ENCODE data around the gene ARSG. TPM values are rescaled to one million over a fixed set of nuclear protein-coding genes. Genes with fewer than 3 reads are reported as not detected.
"Not testable (repeated sequence)": the region's sequence is repeated elsewhere in the genome, so short reads cannot be mapped to it uniquely, and the experiment has no call there.

ARSG gene
- total RNA-seq, result 19.4 TPM

DNA sequence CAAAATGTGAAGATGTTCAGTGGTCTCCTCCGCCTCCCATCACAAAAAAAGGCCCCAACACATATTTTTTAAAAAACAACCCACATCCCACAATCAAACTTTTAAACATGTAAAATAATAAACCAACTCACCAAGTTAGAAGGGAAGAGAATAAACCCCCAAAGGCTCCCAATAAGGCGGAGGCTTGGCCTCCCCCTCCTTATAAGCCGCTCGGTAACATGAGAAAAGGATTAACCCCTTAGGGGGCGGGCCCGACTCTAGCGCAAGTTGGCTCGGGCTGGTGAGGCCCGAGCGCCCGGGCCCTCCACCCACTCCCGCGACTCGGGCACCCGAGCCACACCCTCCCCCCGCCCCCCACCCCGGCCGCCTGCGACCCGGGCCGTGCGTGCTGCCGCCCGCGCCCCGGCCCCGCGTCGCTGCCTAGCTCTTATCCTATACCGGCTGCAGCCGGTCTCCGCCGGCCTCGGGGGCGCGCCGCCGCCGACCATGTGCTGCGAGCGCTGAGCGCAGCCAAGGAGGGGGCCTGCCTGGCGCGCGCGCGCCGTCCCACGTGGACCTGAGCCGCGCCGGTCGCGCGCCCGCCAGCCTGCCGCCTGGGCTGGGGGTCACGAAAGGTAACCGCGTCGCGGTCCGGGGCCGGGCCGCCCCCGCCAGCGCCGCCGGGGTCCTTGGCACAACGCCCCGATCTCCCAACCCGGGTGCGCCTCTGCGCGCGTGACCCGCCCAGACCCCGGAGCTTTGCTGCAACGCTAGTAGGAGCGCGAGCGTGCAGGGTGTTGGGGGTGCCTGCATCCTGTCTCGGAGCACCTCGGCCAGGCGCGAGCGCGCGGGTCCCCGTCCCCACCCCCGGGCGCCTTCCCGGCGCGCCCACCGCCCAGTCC is at the start of gene ARSG, which contains the start of gene SLC16A6:
Gene ARSG (plus strand): TSS at position 541 of the 881 bp plus-strand sequence. CDS start 15,999 bp downstream, outside the sequence.
Gene SLC16A6 (minus strand): TSS at position 173 of the 881 bp plus-strand sequence. CDS start 12,807 bp downstream, outside the sequence.
- DNase-seq (ENCODE audit: low spot score), result peak; percentile 82

GRCh38 chr17:68246271-68247028 is 44.8 kb upstream of the ARSG start:
- DNase-seq (ENCODE audit: low spot score), result no peak

DNA sequence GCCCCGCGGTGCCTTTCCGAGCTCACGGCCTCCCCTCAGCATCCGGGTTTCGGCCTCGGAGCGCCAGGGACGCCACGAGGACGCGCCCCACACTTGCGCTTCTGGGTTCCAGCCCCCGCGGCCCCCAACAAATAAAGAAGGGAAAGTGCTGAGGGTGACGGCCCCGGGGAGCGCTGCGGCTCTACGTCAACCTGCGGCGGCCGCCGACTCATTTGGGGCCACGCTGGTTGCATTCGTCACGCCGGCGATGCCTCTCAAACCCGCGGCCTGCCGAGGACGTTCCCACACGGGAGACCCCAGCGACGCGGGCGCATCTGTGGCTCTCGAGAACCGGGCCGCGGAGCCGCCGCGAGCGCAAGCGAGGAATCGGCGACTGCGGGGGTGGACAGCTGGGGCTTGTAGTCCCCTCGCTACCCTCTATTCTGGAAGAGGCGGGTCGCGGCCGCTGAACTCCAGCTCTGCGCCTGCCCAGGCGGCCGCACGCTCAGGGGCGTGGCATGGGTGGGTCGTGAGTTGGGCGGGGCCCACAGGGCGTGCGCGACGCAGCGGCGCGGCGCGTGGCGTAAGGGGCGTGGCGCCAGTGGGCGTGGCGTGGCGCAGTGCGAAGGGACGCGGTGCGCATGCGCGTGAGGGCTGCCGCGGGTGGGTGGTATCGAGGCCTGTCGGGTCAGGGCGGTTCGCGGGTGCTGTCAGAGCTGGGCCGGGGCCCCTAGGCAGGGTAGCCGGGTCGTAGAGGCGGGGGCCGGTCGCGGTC is 43.7 kb upstream of the ARSG start, which contains the start of gene AMZ2:
Gene AMZ2 (plus strand): TSS at position 599 of the 754 bp plus-strand sequence. CDS start 2,145 bp downstream, outside the sequence.
- DNase-seq (ENCODE audit: low spot score), result peak; percentile 96

DNA sequence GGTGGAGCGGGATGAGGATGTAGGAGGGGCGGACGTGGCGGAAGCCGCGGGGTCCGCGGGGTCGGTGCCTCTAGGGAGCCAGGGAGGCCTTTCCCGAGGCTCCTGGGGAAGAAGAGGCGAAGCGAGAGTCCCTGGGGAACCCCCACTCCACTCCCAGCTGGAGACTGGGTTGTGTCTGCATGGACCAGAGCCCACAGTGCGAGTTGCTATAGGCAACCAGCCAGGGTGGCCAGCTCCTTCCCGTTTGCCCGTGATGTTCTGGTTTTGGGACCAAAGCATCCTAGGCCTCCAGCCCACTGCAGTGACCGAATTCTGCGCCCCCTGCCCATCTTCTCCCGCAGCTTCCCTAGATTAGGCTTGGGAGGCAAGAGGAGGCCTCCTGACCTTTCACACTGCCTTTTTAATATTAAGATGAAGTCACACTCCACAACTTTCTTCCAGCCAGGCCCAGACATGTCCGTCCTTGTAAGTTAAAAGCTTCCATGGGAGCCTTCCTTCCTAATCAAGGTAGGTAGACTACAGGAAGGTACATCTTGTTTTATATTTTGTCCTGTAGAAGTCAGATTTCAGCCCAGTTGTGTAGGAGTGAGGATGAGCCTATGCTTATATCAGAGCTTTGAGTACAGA is 43.0 kb upstream of the ARSG start:
- no peak for DNase-seq (ENCODE audit: low spot score)

- DNase-seq (ENCODE audit: low spot score), result no peak
Observed at GRCh38 chr17:68248891-68249290, 42.4 kb upstream of the ARSG start.

GRCh38 chr17:68249354-68249765 is 41.9 kb upstream of the ARSG start:
- no peak for DNase-seq (ENCODE audit: low spot score)

GRCh38 chr17:68253426-68253825 is 37.9 kb upstream of the ARSG start:
- not testable (repeated sequence) for DNase-seq (ENCODE audit: low spot score)

DNA sequence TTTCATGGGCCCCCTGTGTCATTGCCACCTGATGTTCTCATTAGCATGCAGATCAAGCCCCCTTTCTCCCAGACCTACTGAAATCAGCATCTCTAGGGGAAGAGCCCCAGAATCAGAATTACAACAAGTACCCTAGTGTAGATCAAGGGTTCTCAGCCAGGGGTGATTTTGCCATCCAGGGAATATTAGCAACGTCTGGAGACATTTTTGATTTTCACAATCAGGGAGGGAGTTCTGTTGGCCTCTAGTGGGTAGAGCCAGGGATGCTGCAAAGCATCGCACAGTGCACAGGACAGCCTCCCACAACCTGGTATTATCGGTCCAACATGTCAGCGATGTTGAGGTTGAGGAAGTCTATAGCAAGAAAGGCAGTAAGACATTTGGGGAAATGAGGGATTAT is 36.1 kb upstream of the ARSG start:
- DNase-seq (ENCODE audit: low spot score), result no peak

DNA sequence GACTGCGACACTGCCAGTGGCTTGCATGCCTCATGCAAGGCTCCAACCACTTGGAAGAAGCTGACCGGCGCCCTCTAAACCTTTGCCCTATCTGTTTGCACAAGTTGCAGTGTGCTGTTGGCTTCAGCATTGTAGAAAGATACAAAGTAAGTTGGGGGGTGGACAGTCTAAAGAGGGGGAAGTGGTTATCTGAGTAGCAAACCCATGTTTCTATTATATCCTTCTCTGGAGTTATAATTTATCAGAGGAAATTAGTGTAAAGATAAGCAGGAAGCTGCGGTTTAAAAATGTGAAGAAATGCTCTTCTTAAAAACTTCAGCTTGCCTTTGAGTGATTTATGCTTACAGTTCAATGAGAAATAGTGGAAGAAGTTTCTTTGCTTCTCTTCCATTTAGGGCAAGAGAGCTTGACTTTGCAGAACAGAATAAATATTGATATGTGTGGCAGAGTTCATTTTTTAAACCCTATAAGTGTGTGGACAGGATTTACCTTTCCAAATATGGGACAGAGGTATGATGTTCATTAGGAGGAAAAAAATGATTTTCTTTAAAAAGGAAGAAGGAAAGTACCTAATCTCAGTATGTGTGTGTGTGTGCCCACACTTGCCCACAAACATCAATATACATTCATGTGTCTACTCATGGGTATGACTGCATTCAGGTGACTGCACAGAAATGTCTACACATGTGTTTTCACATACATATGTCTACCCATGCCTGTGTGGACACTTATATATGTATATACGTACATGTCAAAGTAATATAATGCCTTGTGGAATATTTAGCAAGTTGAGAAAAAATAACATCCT is 35.4 kb upstream of the ARSG start:
- DNase-seq (ENCODE audit: low spot score), result no peak

DNA sequence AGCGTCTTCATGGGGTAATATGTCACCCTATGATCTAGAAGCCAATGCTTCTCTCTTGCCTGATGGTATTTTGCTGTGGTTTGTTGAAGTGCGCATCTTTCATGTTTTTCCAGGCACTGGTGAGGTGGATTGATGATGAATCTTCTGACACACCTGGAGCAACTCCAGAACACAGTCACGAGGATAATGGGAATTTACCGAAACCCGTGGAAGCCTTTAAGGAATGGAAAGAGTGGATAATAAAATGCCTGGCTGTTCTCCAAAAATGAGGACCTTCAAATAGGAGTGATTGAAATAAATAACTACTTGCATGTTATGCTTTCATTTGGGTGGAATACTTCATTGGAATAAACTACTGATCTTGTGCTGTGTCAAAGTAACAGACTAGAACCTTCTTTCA is 34.6 kb upstream of the ARSG start:
- not testable (repeated sequence) for DNase-seq (ENCODE audit: low spot score)

DNA sequence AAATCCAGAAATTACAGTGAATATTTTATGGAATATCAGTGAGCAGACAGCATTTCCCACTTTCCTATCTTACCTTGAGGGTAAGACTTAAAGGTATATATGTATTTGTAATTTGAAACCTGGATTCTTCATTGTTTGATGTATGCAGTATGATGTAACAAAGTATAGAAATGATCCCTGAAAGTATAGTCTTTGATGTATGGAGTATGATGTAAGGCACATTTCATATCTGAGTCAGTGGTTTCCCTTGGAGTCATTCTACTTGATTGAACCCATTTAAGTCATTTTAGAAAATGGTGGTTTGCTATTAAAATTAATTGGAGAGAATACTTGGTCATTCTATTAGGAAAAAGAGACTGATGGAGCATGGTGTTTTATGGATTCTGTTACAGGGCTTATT is 33.4 kb upstream of the ARSG start:
- no peak for DNase-seq (ENCODE audit: low spot score)

GRCh38 chr17:68258890-68259647 is 32.2 kb upstream of the ARSG start:
- DNase-seq (ENCODE audit: low spot score), result peak; percentile 61

DNA sequence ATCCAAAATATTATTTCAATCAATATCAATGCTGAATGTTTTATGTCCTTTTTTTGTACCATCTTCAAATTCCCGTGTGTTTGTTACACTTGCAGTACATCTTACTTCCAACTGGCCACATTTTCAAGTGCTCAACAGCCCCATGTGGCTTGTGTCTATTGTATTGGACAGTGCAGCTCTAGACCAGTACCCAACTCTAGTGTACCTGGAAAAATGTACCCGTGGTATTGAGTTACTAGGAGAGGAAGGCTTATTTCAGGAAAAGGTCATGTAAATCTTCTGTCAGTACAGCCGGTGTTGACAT is 31.7 kb upstream of the ARSG start:
- not testable (repeated sequence) for DNase-seq (ENCODE audit: low spot score)

DNA sequence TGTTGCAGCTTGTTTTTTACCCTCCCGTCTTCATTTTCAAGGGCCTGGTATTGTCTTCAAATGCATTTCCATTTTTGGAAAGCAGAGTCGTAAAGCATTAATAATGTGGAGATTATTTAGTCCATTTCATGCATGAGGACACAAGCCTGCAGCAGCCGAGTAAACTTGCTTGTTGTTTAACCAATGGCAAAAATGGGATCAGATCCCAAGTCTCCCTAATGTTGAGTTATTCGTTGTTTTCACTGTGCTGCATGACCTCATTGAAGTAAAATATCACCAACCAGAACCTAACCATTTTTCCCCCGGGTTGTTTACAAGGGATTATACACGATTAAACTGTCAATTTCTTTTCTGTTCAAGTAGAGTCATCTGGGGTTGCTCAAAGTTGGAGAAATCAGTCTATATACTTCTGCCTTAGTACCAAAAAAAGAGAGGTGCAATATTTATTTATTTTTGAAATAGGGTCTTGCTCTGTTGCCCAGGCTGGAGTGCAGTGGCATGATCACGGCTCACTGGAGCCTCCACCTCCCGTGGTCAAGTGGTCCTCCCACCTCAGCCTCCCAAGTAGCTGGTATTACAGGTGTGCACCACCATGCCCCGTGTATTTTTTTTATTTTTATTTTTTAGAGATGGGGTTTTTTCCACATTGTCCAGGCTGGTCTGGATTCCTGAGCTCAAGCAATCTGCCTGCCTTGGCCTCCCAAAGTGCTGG is 31.1 kb upstream of the ARSG start:
- no peak for DNase-seq (ENCODE audit: low spot score)

DNA sequence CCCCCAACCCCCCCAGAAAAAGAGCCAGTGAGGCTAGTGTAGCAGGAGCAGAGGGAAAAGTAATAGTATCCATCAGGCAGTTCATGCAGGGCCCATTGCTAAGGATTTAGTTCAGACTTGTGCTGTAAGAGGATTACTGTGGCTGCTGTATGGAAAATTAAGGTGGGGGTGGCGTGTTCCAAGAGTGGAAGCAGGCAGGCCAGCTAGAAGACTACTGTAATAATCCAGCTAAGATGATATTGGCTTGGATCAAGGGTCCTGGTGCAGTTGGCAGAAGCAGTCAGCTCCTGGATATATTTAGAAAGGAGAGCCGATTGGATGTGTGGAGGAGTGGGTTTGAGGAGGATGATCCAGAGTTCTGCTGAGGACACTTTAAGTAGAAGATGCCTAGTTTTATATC is 28.8 kb upstream of the ARSG start:
- DNase-seq (ENCODE audit: low spot score), result not testable (repeated sequence)

DNA sequence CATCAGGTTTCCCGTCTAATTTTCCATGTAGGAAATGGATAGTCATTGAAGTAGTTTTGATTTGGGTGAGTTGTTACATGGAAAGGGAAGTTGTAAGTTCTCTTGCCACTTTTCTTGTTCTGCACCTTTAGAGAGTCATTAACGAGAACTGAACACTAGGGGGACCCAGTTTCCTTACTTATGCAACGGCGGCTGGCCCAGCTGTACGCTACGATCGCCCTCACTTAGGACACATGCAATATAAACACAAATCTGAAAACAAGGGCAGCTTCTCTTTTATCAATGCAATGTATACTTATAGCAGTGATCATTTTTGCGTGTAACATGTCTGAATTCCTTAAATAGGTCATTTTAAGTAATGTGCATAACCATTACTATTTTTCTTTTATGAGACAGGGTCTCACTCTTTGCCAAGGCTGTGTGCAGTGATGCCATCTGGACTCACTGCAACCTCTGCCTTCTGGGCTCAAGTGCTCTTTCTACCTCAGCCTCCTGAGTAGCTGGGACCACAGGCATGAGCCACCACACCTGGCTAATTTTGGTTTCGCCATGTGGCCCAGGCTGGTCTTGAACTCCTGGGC is 28.1 kb upstream of the ARSG start:
- not testable (repeated sequence) for DNase-seq (ENCODE audit: low spot score)

DNA sequence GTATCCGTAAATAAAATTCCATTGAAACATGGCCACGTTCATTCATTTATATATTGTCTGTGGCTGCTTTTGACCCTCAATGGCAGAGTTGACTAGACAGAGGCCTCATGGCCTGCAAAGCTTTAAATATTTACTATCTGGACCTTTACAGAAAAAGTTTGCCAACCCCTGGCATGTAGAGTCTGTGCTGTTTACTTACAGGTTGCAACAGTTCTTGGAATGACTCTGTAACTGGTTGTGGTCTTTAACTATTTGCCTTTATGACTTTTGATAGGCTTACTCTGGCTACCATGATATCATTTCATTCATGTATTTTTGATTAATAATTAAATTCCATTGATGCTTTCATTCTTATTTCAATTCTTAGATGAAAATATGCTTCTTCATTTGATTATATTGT is 25.5 kb upstream of the ARSG start:
- DNase-seq (ENCODE audit: low spot score), result not testable (repeated sequence)

GRCh38 chr17:68273722-68274121 is 17.6 kb upstream of the ARSG start:
- no peak for DNase-seq (ENCODE audit: low spot score)

DNA sequence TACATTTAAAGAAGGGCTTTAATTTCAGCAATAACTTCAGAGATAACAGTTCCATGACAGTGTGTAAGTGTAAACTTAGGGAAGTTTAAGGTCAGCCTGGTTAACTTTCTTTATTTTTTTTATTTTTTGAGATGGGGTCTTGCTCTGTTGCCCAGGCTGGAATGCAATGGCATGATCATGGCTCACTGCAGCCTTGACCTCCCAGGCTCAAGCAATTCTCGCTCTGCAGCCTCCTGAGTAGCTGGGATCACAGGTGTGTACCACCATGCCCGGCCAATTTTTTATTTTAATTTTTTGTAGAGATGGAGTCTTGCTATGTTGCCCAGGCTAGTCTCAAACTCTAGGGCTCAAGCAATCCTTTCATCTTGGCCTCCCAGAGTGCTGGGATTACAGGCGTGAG is 15.0 kb upstream of the ARSG start:
- DNase-seq (ENCODE audit: low spot score), result not testable (repeated sequence)

Measured in ureter (tissue), 1 donor.